HTERT RPE-1 (cell line): ENCODE results near the gene RAB5B.
"Not testable (repeated sequence)": the region's sequence is repeated elsewhere in the genome, so short reads cannot be mapped to it uniquely, and the experiment has no call there.

Experiments
- in situ Hi-C: fragments of 300-500 bp; cut with MboI; formaldehyde crosslinking; loops from 4 replicates; pipeline ENCODE4 v1.14.3; 2020; ENCODE audit warnings: low sequenced_read_pairs

RAB5B gene

GRCh38 chr12:56013482-56013881 lies 39.6 kb downstream of the RAB5B start:
- in situ Hi-C loops: no loop called here

GRCh38 chr12:56014205-56014604 lies 40.3 kb downstream of the RAB5B start:
- in situ Hi-C loops: no loop called here

GRCh38 chr12:56017181-56017580 lies 43.3 kb downstream of the RAB5B start:
- in situ Hi-C loops: no loop called here

- in situ Hi-C loops: no loop called here
Measured at GRCh38 chr12:56018356-56018755, 44.5 kb downstream of the RAB5B start.

- in situ Hi-C loops: no loop called here
Measured at GRCh38 chr12:56020423-56021184, 46.7 kb downstream of the RAB5B start, which contains the start of gene IKZF4. Gene IKZF4, plus strand, starts transcription at chr12:56021043. Its CDS starts 451 bp downstream, at chr12:56021494.

- in situ Hi-C loops: no loop called here
Measured at GRCh38 chr12:56021889-56022497, 48.1 kb downstream of the RAB5B start.

GRCh38 chr12:56028511-56029165 lies 54.8 kb downstream of the RAB5B start:
- in situ Hi-C loops: no loop called here

- in situ Hi-C loops: no loop called here
Measured at GRCh38 chr12:56029166-56029519, 55.3 kb downstream of the RAB5B start.

- in situ Hi-C loops: no loop called here
Measured at GRCh38 chr12:56029666-56030293, 55.9 kb downstream of the RAB5B start.

GRCh38 chr12:56031987-56032386 lies 58.1 kb downstream of the RAB5B start:
- in situ Hi-C loops: no loop called here

- in situ Hi-C loops: no loop called here
Measured at GRCh38 chr12:56034586-56035332, 60.9 kb downstream of the RAB5B start.

- in situ Hi-C loops: no loop called here
Measured at GRCh38 chr12:56037161-56037560, 63.3 kb downstream of the RAB5B start.

- in situ Hi-C loops: no loop called here
Measured at GRCh38 chr12:56038022-56038655, 64.3 kb downstream of the RAB5B start.

- in situ Hi-C loops: no loop called here
Measured at GRCh38 chr12:56040151-56040550, 66.3 kb downstream of the RAB5B start.

GRCh38 chr12:56040963-56041551 lies 67.2 kb downstream of the RAB5B start:
- in situ Hi-C loops: no loop called here

- in situ Hi-C loops: no loop called here
Measured at GRCh38 chr12:56041552-56042429, 67.9 kb downstream of the RAB5B start, which contains the start of gene RPS26. Gene RPS26, plus strand, starts transcription at chr12:56041918. Its CDS starts 249 bp downstream, at chr12:56042167.

GRCh38 chr12:56042430-56042813 lies 68.5 kb downstream of the RAB5B start:
- in situ Hi-C loops: not testable (repeated sequence)

GRCh38 chr12:56042843-56043242 lies 69.0 kb downstream of the RAB5B start:
- in situ Hi-C loops: no loop called here
